Activated naive CD4-positive, alpha-beta T cell treated with anti-CD3 and anti-CD28 coated beads, Interleukin-2, amount 50 U/mL, for 72 hours (primary cell): Measurements from ENCODE around the gene PCSK2. TPM values are rescaled to one million over a fixed set of nuclear protein-coding genes. Genes with fewer than 3 reads are reported as not detected.

ENCODE experiments used
- ATAC-seq, 2 donors: fragments of 150-1000 bp; cut with Tn5 transposase; 2 replicates each; pipeline ENCODE4 v1.10.0; 2021; ENCODE audit warnings: mild to moderate bottlenecking in 2 of 2, moderate library complexity in 2 of 2
- DNase-seq, 2 donors: peaks; one replicate each; pipeline ENCODE4 v3.0.0; 2021 to 2022; ENCODE audit warnings: low spot score in 2 of 2
- H3K27ac Mint-ChIP-seq, 2 donors: one replicate each; pipeline ENCODE4 v1.8.0; 2022; ENCODE audit warnings: mild to moderate bottlenecking in 2 of 2, mixed read lengths in 2 of 2
- H3K36me3 Mint-ChIP-seq, 2 donors: one replicate each; pipeline ENCODE4 v1.8.0; 2022; ENCODE audit warnings: mixed read lengths in 2 of 2
- H3K9me3 Mint-ChIP-seq, 2 donors: one replicate each; pipeline ENCODE4 v1.8.0; 2022; ENCODE audit warnings: mixed read lengths in 2 of 2
- total RNA-seq, 2 donors: library from RNA; stranded (reverse); gene quantifications; one replicate each; pipeline ENCODE4 v1.2.3, GENCODE V29; 2022

Gene PCSK2
- total RNA-seq, 2 donors from 2014 or later: not detected

DNA sequence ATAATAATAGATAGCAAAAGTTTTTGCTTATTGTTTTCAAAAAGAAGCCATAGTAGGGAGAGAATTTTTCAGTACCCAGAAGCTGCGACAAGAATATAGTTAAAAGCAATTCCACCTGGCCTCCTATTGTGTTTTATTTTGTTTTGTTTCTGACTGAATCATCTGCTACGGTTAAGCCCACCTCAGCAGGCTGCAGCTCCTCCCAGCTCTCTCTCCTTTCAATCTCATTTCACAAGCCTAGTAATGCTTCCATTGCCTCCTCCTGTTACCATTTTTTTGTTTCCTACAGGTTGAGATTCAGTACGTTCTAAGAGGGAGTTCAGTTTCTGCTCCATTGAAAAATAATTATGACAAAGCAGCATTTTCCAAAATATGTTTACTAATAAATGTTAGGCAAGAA, 77.9 kb downstream of the PCSK2 start:
- Mint-ChIP-seq H3K36me3 (no peaks in the 10 kb centered on the region), H3K9me3 (peaks cover 0 to 3% of the 10 kb centered on the region in 2 donors), H3K27ac (no peak overlapping the region)
- no peak for ATAC-seq
- no peak for DNase-seq

DNA sequence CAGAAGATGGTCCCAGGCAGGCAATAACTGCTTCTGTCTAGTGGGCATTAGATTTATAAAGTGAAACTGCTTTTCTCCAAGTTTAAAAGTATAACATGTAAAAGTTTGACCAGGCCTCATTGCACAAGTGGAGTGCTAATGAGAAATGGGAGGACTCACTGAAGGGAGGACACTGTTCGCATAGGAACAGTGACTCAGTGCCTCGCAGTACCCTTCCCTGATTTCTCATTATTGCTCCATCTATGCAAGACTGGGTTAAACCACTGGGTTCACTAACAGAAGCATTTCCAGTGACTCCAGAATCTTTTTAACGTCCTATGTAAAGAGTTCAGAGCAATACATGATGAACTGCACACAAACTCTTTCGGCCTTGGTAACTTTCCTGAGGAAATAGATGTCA, 79.6 kb downstream of the PCSK2 start:
- DNase-seq (no peak), ATAC-seq (no peak)
- Mint-ChIP-seq H3K27ac (no peak overlapping the region), H3K36me3 (no peaks in the 10 kb centered on the region), H3K9me3 (peaks cover 0 to 3% of the 10 kb centered on the region in 2 donors)

GRCh38 chr20:17314264-17314663, 87.4 kb downstream of the PCSK2 start:
- Mint-ChIP-seq H3K27ac (no peak overlapping the region), H3K9me3 (no peaks in the 10 kb centered on the region), H3K36me3 (no peaks in the 10 kb centered on the region)
- no peak for DNase-seq
- ATAC-seq: no peak

DNA sequence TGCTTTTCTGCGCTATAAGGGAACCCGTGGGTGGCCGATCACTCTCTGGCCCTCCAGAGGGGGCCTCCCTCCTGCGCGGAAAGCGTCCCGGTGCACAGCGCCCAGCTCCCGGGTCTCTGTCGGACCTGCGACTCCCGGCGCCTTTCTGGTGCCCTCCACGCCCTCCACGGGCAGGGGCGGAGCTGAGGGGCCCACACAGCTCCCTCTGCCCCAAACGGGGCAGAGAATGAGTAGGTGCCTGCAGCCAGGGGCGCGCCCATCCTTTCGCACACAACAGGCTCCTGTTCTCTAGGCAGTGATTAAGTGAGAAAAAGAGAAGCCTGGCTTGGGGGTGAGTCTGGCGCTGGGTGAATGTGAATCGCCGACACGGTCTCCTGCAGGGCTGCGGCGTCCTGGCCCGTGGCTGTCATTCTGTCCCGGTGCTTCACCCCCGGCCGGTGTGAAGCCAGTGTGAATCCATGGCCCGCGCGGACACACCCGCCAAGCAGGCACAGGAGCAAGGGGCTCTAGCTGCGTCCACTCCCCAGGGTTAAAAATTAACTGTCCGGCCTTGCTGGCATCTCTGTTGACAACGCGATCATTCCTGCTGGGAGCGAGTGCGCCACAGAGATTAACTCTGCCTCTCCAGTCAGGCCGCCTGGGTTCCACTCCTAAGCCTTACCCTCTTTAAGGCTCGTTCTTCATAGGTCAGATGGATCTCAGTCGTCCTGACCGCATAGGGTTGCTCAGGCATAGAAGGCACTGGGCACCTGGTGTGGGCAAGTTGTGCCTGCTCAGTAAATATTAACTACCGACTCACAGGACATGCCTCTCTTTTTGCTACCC, 88.8 kb downstream of the PCSK2 start:
- Mint-ChIP-seq H3K36me3 (no peaks in the 10 kb centered on the region), H3K27ac (no peak overlapping the region), H3K9me3 (no peaks in the 10 kb centered on the region)
- ATAC-seq: no peak
- no peak for DNase-seq

GRCh38 chr20:17316316-17317038, 89.6 kb downstream of the PCSK2 start:
- DNase-seq (no peak), ATAC-seq (no peak)
- Mint-ChIP-seq H3K27ac (no peak overlapping the region), H3K9me3 (no peaks in the 10 kb centered on the region), H3K36me3 (no peaks in the 10 kb centered on the region)

DNA sequence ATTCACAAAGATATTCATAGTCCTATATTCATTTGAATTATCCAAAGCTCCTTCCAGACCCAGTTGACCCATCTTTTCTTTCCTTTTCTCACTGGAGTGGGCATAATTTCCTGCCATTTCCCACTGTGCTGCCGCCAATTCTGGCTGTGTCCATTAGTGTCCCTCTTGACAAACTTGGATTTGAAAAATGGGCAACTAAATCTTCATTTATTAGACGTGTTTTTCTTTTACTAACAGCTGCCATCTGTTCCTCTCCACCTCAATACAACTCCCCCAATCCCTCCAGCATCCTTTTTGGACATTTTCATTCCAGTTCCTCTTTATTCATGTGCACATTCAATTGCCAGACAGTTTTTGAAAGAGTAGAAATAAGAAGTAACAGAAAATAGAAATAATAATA, 90.5 kb downstream of the PCSK2 start:
- ATAC-seq (no peak), DNase-seq (no peak)
- H3K9me3 Mint-ChIP-seq: no peaks in the 10 kb centered on the region
- no peak overlapping the region for H3K27ac Mint-ChIP-seq
- no peaks in the 10 kb centered on the region for H3K36me3 Mint-ChIP-seq

- H3K9me3 Mint-ChIP-seq: no peaks in the 10 kb centered on the region
- no peak for ATAC-seq
- no peak for DNase-seq
- H3K27ac Mint-ChIP-seq: no peak overlapping the region
- H3K36me3 Mint-ChIP-seq: no peaks in the 10 kb centered on the region
Observed at GRCh38 chr20:17320456-17320855, 93.6 kb downstream of the PCSK2 start.

GRCh38 chr20:17326096-17326495, 99.3 kb downstream of the PCSK2 start:
- H3K36me3 Mint-ChIP-seq: no peaks in the 10 kb centered on the region
- H3K9me3 Mint-ChIP-seq: no peaks in the 10 kb centered on the region
- H3K27ac Mint-ChIP-seq: no peak overlapping the region
- no peak for DNase-seq
- ATAC-seq: no peak

- ATAC-seq (no peak), DNase-seq (no peak)
- Mint-ChIP-seq H3K27ac (no peak overlapping the region), H3K9me3 (no peaks in the 10 kb centered on the region), H3K36me3 (no peaks in the 10 kb centered on the region)
Observed at GRCh38 chr20:17327185-17328148, 100.6 kb downstream of the PCSK2 start.

GRCh38 chr20:17334932-17335331, 108.1 kb downstream of the PCSK2 start:
- H3K36me3 Mint-ChIP-seq: no peaks in the 10 kb centered on the region

GRCh38 chr20:17339000-17339399, 112.2 kb downstream of the PCSK2 start:
- Mint-ChIP-seq H3K36me3 (no peaks in the 10 kb centered on the region), H3K27ac (no peak overlapping the region), H3K9me3 (no peaks in the 10 kb centered on the region)
- DNase-seq (no peak), ATAC-seq (no peak)

More at GRCh38 chr20:17334932-17335331, 108.1 kb downstream of the PCSK2 start:
- no peak for ATAC-seq
- no peak overlapping the region for H3K27ac Mint-ChIP-seq
- no peaks in the 10 kb centered on the region for H3K9me3 Mint-ChIP-seq
- DNase-seq: no peak

- no peak for DNase-seq
- ATAC-seq: no peak
- H3K27ac Mint-ChIP-seq: no peak overlapping the region
- H3K36me3 Mint-ChIP-seq: no peaks in the 10 kb centered on the region
- H3K9me3 Mint-ChIP-seq: peaks cover 0 to 5% of the 10 kb centered on the region in 2 donors
Observed at GRCh38 chr20:17343091-17343490, 116.3 kb downstream of the PCSK2 start.

GRCh38 chr20:17343656-17344452, 117.0 kb downstream of the PCSK2 start:
- H3K27ac Mint-ChIP-seq: no peak overlapping the region
- no peak for ATAC-seq
- no peak for DNase-seq
- H3K9me3 Mint-ChIP-seq: peaks cover 0 to 5% of the 10 kb centered on the region in 2 donors
- no peaks in the 10 kb centered on the region for H3K36me3 Mint-ChIP-seq

DNA sequence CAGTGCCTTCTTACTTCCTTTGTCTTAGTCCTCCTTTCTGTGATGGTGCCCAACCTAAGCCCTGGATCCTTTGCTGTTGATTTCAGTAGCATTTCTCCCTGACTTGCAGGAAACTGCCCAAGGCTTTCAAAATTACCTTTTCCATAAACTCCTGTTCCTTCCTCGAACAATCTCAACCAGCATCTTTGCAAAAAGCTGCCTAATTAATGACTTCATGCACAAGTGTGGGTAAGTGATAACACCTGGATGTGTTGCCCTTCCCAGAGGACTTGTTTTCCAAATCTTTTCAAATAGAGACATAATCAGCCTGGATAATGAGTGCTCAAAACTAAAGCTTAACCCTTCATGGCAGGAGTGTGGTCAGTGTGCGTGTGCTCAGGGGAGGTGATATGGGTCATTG, 118.0 kb downstream of the PCSK2 start:
- DNase-seq (no peak), ATAC-seq (no peak)
- H3K9me3 Mint-ChIP-seq: peaks cover 0 to 5% of the 10 kb centered on the region in 2 donors
- no peaks in the 10 kb centered on the region for H3K36me3 Mint-ChIP-seq
- no peak overlapping the region for H3K27ac Mint-ChIP-seq

- Mint-ChIP-seq H3K36me3 (no peaks in the 10 kb centered on the region), H3K27ac (no peak overlapping the region), H3K9me3 (peaks cover 3 to 5% of the 10 kb centered on the region in 2 donors)
- ATAC-seq (no peak), DNase-seq (no peak)
Observed at GRCh38 chr20:17345321-17345720, 118.5 kb downstream of the PCSK2 start.

DNA sequence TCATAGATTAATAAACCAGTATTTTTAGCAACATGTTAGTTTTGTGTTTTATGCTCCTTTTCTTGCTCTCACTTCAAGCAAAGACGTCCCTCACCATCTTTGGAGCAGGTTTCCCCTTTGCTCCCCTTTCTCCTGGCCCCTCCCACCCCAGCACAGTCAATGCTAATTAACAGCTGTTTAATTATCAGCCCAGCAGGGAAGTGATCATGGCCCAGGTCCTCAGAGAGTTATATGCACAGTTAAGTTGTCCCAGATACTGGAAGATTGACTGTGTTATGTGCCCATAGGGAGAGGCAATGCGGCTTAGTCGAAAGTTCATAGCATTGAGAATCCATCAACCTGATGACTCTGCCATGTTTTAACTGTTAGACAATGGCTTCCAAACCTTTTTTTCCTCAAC, 123.5 kb downstream of the PCSK2 start:
- DNase-seq (no peak), ATAC-seq (no peak)
- peaks cover 3 to 5% of the 10 kb centered on the region in 2 donors for H3K9me3 Mint-ChIP-seq
- H3K36me3 Mint-ChIP-seq: no peaks in the 10 kb centered on the region
- no peak overlapping the region for H3K27ac Mint-ChIP-seq
